ENCODE results near the gene PMM2. TPM values are rescaled to one million over a fixed set of nuclear protein-coding genes. Genes with fewer than 3 reads are reported as not detected.
"Not testable (repeated sequence)": the region's sequence is repeated elsewhere in the genome, so short reads cannot be mapped to it uniquely, and the experiment has no call there.

PMM2 gene
- 10 to 100 TPM; 26.1 to 30.6 TPM for total RNA-seq
- long read RNA-seq, donor 1, transcript PMM2-201 (8 exons, 2,313 nt), result major isoform, 10 of 15 reads
- long read RNA-seq, donor 1, partial matches to known transcripts, result 0 of 15 reads
- long read RNA-seq, donor 1, other reads (novel, unspliced or antisense), result 3 of 15 reads
- long read RNA-seq, donor 2, full-length matches to known transcripts, result 66 of 84 reads
- long read RNA-seq, donor 2, partial matches to known transcripts, result 4 of 84 reads
- long read RNA-seq, donor 2, other reads (novel, unspliced or antisense), result 14 of 84 reads

DNA sequence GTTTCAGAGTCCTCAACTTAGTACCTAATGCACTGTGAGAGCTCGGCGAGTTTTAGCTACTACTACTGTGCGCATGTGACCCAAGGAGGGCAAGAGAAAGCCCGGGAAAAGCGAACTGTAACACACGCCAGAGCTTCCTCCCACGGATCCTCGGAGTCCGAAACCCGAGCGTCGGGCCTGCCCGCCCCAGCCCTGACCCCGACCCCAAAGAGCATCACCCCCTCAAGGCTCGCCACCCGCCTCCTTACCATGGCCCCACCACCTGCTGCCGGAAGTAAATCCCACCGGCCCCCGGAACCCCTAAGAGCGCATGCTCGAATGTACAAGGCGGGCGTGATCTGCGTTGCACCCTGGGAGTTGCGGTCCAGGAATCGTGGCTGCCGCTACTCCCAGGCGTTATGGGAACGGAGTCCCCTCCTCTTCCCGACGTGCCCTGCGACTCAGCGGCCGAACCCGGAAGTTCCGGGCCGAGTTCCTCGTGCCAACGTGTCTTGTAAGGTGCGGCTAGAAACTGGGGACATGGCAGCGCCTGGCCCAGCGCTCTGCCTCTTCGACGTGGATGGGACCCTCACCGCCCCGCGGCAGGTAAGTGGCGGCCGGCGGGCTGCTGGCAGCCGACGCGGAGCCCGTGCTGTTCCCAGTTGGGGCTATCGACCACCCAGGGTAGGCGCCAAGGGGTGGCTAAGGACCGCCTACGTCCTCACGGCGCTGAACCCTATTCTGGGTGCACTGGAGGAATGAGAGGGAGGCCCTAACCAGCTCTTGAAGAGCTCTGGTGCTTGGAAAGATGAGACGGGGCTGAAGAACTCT is at the start of gene PMM2, which contains the start of gene TMEM186:
TSS of gene PMM2 (plus strand) at position 476 of the 810 bp plus-strand sequence. CDS start at position 520, 44 bp downstream.
TSS of gene TMEM186 (minus strand) at position 276 of the 810 bp plus-strand sequence. CDS start at position 251, 25 bp downstream.
- intact Hi-C loops (cut with DNase I), result no loop called here
- DNase-seq (ENCODE audit: low spot score), result peak; percentile 99

DNA sequence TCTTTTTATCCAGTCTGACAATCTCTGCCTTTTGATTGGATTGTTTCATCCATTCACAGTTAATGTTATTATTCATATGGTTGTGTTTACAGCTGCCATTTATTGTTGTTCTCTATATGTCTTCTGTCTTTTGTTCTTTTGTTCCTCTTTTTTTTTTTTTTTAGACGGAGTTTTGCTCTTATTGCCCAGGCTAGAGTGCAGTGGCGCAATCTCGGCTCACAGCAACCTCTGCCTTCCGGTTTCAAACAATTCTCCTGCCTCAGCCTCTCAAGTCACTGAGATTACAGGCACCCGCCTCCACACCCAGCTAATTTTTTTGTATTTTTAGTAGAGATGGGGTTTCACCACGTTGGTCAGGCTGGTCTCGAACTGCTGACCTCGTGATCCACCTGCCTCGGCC is 48.7 kb upstream of the PMM2 start:
- DNase-seq (ENCODE audit: low spot score); intact Hi-C loops (cut with DNase I): not testable (repeated sequence)

- DNase-seq (ENCODE audit: low spot score), result peak; percentile 50
- intact Hi-C loops (cut with DNase I), result no loop called here
Measured at GRCh38 chr16:8751481-8752311, 45.9 kb upstream of the PMM2 start.

GRCh38 chr16:8752706-8753105 is 44.9 kb upstream of the PMM2 start:
- intact Hi-C loops (cut with DNase I), result no loop called here
- no peak for DNase-seq (ENCODE audit: low spot score)

DNA sequence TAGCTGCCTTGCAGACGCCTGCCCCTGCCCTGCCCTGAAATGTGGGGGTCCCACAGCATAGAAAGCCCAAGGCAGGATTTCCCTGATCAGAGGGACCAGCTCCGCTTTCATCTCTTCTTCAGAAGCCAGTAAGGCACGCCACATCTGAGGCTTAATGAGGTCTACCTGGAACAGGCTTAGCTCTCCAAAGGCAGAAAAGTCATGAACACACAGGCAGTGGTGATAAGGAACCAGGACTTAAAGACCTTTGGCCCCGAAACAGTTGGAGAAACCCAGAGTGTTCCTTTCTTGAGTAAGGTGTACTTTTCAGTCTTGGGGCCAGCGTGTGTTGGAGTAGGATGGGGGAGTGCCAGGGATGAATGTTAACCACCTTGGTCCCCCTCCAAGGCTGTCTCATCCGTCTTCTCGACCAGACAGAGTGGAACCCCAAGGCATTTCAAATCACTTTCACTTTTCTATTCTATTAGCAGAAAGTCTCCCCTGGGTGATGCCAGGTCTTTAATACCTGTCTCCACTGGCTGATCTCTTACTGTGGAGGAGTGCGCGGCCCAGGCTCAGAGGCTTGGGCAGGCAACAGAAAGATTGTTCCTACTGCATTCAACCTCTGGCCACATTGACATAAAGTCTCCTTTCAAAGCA is 44.1 kb upstream of the PMM2 start:
- intact Hi-C loops (cut with DNase I), result no loop called here
- DNase-seq (ENCODE audit: low spot score), result peak; percentile 52

DNA sequence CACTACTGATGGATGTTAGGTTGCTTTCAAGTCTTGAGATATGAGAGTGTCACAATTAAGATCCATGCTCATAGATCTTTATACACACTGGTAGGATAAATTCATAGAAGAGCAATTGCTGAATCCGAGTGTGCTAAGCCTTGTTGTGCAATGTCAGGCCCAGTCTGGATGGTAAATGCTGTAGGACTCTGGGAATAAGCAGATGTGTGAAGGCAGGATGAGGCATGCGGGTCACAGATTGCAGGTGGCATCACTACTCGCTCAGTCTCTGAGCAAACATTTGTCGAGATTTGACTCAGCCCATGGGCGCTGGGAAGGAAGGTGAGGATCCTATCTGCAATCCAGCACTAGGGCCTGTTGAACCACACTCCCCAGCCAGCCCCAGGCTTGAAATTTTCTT is 40.9 kb upstream of the PMM2 start:
- no peak for DNase-seq (ENCODE audit: low spot score)
- intact Hi-C loops (cut with DNase I), result no loop called here

DNA sequence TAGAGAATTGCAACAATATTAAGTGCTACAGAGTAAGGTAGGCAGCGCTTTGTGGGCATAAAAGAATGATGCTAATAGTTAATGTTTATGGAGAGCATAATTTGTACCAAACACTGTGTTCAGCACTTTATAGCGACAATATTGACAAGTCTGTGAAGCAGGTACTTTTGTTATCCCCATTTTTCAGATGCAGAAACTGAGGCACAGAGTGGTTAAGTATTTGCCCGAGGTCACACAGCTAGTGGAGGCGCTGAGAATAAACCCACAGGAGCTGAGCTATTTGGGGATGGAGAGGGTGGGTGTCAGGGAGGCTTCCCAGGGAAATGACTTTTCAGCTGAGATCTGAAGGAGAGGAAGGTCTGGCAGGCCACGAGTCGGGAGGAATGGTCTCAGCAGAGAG is 39.6 kb upstream of the PMM2 start:
- intact Hi-C loops (cut with DNase I), result no loop called here
- no peak for DNase-seq (ENCODE audit: low spot score)

DNA sequence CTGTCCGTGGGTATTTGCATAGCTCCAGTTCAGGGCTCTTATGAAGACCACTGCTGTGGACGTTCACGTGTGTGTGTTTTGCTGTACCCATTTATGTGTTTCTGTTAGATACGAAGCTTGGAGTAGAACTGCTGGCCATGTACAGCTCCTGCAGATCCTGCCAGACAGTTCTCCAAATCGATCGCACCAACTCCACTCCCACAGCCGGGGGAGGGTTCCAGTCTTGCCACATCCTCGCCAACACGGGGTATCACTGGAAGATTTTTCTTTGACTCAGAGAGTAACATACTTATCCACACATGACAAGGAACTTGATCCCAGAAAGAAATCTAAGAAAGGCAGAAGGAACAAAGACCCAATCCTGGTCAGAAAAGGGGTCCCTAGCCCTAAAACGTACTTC is 37.6 kb upstream of the PMM2 start:
- intact Hi-C loops (cut with DNase I), result no loop called here
- DNase-seq (ENCODE audit: low spot score), result no peak

- DNase-seq (ENCODE audit: low spot score), result no peak
Measured at GRCh38 chr16:8761078-8761477, 36.6 kb upstream of the PMM2 start.

DNA sequence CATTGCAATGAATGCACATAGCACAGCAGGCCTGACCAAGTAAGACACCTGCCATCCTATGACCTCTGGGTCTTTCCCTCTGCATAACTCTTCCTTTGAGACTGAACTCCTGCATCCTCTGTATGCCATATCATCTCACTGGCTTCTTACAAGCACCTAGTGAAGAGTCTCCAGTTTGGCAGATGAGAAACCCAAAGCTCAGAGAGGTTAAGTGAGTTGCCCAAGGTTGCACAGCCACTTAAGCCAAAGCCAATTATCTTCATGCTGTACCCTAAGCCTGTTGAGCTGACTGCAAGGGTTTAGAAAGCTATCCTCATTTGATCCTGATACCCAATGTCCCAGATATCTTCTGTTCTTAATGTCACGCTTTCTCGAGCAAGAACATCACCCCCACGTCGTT is 35.4 kb upstream of the PMM2 start:
- intact Hi-C loops (cut with DNase I), result no loop called here
- DNase-seq (ENCODE audit: low spot score), result no peak

More at GRCh38 chr16:8761078-8761477, 36.6 kb upstream of the PMM2 start:
- intact Hi-C loops (cut with DNase I), result no loop called here

DNA sequence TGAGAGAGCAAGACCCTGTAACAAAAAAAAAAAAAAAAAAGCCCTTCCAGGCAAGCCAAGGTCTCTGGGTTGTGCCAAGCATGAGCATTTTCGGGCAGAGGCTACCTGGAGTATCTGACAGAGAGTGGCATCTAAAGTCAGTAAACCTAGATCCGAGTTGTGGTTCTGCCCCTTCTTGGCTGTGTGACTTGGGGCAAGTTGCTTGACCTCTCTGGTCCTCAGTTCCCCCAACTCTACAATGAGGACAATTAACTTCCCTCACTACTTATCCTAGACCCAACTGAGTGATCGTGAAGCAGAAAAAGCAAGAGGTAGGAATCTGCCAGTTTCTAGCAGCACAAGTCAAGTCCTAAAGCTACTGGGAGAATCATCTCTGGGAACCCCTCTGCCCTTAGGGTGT is 34.6 kb upstream of the PMM2 start:
- no peak for DNase-seq (ENCODE audit: low spot score)

DNA sequence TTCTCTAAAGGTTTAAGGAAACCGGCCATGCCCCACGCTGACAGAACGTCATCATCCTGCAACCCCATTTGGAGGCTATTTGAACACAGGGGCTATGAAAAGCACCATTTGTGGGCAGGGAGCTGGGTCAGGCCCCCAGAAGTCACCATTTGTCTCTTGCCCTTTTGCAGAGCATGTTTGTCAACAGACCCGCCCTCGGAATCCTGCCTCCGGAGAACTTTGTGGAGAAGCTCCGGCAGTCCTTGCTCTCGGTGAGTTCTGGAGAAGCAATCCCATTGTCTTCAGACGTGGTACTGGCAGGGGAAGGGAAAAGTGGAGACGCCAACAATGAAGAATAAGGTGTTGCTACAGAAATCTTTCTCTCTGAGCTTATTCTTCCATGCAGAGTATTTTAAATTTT is 33.7 kb upstream of the PMM2 start:
- intact Hi-C loops (cut with DNase I), result no loop called here
- no peak for DNase-seq (ENCODE audit: low spot score)

More for the DNA sequence above, 34.6 kb upstream of the PMM2 start:
- intact Hi-C loops (cut with DNase I), result no loop called here

DNA sequence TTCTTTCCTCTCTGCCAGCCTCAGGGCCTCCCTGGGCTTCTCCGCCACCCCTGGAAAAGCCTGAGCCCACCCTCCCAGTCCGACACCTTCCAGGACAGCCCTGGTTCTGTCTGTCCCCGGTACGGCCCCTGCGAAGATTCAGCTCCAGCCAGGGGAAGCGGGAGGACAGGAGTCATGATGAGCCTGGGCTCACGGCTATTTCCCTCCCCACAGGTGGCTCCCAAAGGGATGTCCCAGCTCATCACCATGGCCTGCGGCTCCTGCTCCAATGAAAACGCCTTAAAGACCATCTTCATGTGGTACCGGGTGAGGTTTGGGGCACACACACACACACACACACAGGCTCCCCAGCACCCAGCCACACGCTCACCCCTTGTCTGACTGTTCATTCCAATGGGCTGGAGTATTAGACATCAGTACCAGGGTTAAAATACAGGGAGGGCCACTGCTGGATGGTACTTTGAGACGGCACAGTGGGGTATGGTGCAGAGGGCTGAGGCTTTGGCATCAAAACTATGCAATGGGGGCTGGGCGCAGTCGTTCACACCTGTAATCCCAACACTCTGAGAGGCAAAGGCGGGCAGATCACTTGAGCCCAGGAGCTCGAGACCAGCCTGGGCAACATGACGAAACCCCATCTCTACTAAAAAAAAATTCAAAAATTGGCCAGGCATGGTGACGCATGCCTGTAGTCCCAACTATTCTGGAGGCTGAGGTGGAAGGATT is 33.0 kb upstream of the PMM2 start:
- no peak for DNase-seq (ENCODE audit: low spot score)
- intact Hi-C loops (cut with DNase I), result no loop called here

- intact Hi-C loops (cut with DNase I), result no loop called here
- DNase-seq (ENCODE audit: low spot score), result no peak
Measured at GRCh38 chr16:8767176-8767575, 30.5 kb upstream of the PMM2 start.

DNA sequence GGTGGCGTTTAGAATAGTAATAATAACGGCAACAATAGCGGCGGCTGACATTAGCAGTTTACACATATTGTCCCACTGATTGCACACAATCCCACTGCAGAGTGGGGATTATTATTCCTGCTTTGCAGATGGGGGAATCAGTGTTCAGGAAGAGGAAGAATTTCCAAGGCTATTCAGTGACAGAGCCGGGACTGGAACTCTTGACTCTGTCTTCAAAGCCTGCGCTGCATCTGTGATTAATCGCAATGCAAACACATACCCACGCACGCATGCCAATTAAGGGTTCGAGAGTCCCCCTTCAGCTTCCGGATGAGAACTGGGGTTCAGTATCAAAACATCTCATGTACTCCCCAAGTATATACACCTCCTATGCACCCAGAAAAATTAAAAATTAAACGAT is 29.4 kb upstream of the PMM2 start:
- intact Hi-C loops (cut with DNase I), result no loop called here
- DNase-seq (ENCODE audit: low spot score), result no peak

DNA sequence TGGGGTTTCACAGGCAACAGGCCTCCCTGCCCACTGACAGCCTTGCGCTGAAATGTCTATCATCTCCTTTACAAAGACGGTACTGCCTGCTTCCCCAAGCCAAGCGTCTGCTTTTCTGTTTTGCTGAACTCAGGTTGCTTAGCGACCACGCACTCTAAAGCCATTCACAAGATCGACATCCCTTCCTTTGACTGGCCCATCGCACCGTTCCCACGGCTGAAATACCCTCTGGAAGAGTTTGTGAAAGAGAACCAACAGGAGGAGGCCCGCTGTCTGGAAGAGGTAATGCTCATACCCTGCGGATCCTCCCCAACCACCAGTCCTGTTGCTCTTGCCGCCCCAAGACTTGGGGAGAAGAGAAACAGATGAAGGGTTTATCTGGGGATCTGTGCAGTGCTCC is 28.9 kb upstream of the PMM2 start:
- intact Hi-C loops (cut with DNase I), result no loop called here

GRCh38 chr16:8773537-8773936 is 24.1 kb upstream of the PMM2 start:
- intact Hi-C loops (cut with DNase I), result no loop called here
- no peak for DNase-seq (ENCODE audit: low spot score)

More for the DNA sequence above, 28.9 kb upstream of the PMM2 start:
- DNase-seq (ENCODE audit: low spot score), result no peak

GRCh38 chr16:8774208-8774607 is 23.4 kb upstream of the PMM2 start:
- DNase-seq (ENCODE audit: low spot score), result no peak
- intact Hi-C loops (cut with DNase I), result loop anchor here in 1 of 2 donors (1.0 kb wide), 1 partner anchor 33 kb away; no protein-coding TSS in a partner anchor

GRCh38 chr16:8775359-8775758 is 22.3 kb upstream of the PMM2 start:
- intact Hi-C loops (cut with DNase I), result no loop called here
- no peak for DNase-seq (ENCODE audit: low spot score)
